RWPE2 (cell line): ENCODE results near the gene TRIM32.
A peak's percentile ranks its signal among the peaks of the same experiment; 100 is the strongest.
"Not testable (repeated sequence)": the region's sequence is repeated elsewhere in the genome, so short reads cannot be mapped to it uniquely, and the experiment has no call there.

Experiments used
- ATAC-seq: fragments of 200-7000 bp; cut with Tn5 transposase; 3 replicates; pipeline ENCODE4 v1.9.1; 2021; ENCODE audit warnings: low read depth
- DNase-seq: peaks from one replicate; pipeline ENCODE4 v3.0.0-alpha.2; 2020; ENCODE audit warnings: low spot score
- H3K27ac ChIP-seq: fragments of 450-650 bp; 2 replicates; pipeline ENCODE4 v1.5.1; 2017; ENCODE audit warnings: mild to moderate bottlenecking; ENCODE audit not compliant: poor library complexity, severe bottlenecking
- H3K27me3 ChIP-seq: fragments of 250-450 bp; sonication (Bioruptor Pico); 2 replicates; pipeline ENCODE4 v1.5.1; 2021; ENCODE audit warnings: mild to moderate bottlenecking, moderate library complexity; ENCODE audit not compliant: insufficient read depth, poor library complexity, severe bottlenecking
- H3K36me3 ChIP-seq: fragments of 250-450 bp; sonication (Bioruptor Pico); 2 replicates; pipeline ENCODE4 v1.5.1; 2020; ENCODE audit warnings: low read depth, mild to moderate bottlenecking, moderate library complexity
- H3K4me1 ChIP-seq: fragments of 250-450 bp; sonication (Bioruptor Pico); 2 replicates; pipeline ENCODE4 v1.5.1; 2021; ENCODE audit warnings: mild to moderate bottlenecking, moderate library complexity; ENCODE audit not compliant: insufficient read depth, poor library complexity, severe bottlenecking
- H3K4me3 ChIP-seq: fragments of 250-450 bp; sonication (Bioruptor Pico); 2 replicates; pipeline ENCODE4 v1.5.1; 2021; ENCODE audit warnings: mild to moderate bottlenecking, moderate library complexity; ENCODE audit not compliant: severe bottlenecking
- H3K9me3 ChIP-seq: fragments of 250-450 bp; sonication (Bioruptor Pico); 2 replicates; pipeline ENCODE4 v1.5.1; 2021; ENCODE audit warnings: mild to moderate bottlenecking, moderate library complexity; ENCODE audit not compliant: severe bottlenecking
- CTCF ChIP-seq: fragments of 450-650 bp; IDR thresholded peaks from one replicate; pipeline ENCODE4 v1.5.1; 2017; ENCODE audit warnings: mild to moderate bottlenecking, moderate library complexity; ENCODE audit not compliant: poor library complexity, severe bottlenecking

Gene TRIM32

GRCh38 chr9:116686693-116687073 is 422 bp upstream of the TRIM32 start:
- Histone ChIP-seq H3K4me1 (peaks cover 10% of the 10 kb centered on the region), H3K9me3 (no peaks in the 10 kb centered on the region), H3K27ac (no peak overlapping the region), H3K27me3 (no peaks in the 10 kb centered on the region), H3K36me3 (peaks cover 12% of the 10 kb centered on the region; the same call in 1 of the 2 replicates), H3K4me3 (peak overlapping the region; percentile 56)
- no peak for TF ChIP-seq CTCF
- no peak for DNase-seq
- ATAC-seq, result peak; percentile 11

GRCh38 chr9:116687754-116688135 is 640 bp downstream of the TRIM32 start:
- no peaks in the 10 kb centered on the region for H3K27me3 ChIP-seq
- peak overlapping the region; percentile 56 for H3K4me3 ChIP-seq
- ATAC-seq (peak; percentile 35), DNase-seq (no peak)
- H3K36me3 ChIP-seq, result peaks cover 15% of the 10 kb centered on the region
- H3K9me3 ChIP-seq, result no peaks in the 10 kb centered on the region
- peak overlapping the region; percentile 32 for H3K27ac ChIP-seq
- no peak for TF ChIP-seq CTCF
- H3K4me1 ChIP-seq, result peaks cover 19% of the 10 kb centered on the region

GRCh38 chr9:116688806-116689485 is 1.8 kb downstream of the TRIM32 start:
- DNase-seq, result no peak
- H3K9me3 ChIP-seq, result no peaks in the 10 kb centered on the region
- H3K27me3 ChIP-seq, result no peaks in the 10 kb centered on the region
- no peak for ATAC-seq
- TF ChIP-seq CTCF, result no peak
- no peak overlapping the region for H3K4me3 ChIP-seq
- H3K4me1 ChIP-seq, result peaks cover 28% of the 10 kb centered on the region
- H3K36me3 ChIP-seq, result peaks cover 15% of the 10 kb centered on the region
- H3K27ac ChIP-seq, result no peak overlapping the region

GRCh38 chr9:116689486-116690032 is 2.5 kb downstream of the TRIM32 start:
- ATAC-seq (no peak), DNase-seq (no peak)
- Histone ChIP-seq H3K9me3 (no peaks in the 10 kb centered on the region), H3K4me3 (no peak overlapping the region), H3K27me3 (no peaks in the 10 kb centered on the region), H3K36me3 (peaks cover 15% of the 10 kb centered on the region), H3K27ac (no peak overlapping the region), H3K4me1 (peaks cover 28% of the 10 kb centered on the region)
- no peak for TF ChIP-seq CTCF

GRCh38 chr9:116690805-116691204 is 3.7 kb downstream of the TRIM32 start:
- not testable (repeated sequence) for H3K27me3 ChIP-seq, DNase-seq, H3K4me3 ChIP-seq, H3K27ac ChIP-seq, ATAC-seq, H3K9me3 ChIP-seq
- H3K36me3 ChIP-seq, result peaks cover 19% of the 10 kb centered on the region
- peaks cover 28% of the 10 kb centered on the region for H3K4me1 ChIP-seq
